Epithelial cell of esophagus (primary cell): ENCODE results near the gene DAAM2.

Source experiments
- DNase-seq: peaks from one replicate; pipeline ENCODE4 v3.0.0; 2010; ENCODE audit warnings: low read depth
- H3K4me3 ChIP-seq: 2 replicates; pipeline ENCODE4 v1.5.1; 2011; ENCODE audit warnings: mild to moderate bottlenecking, low read length, control low read depth
- TF ChIP-seq, protein P1 (sequence below): IDR thresholded peaks from 2 replicates; pipeline ENCODE4 v1.5.1; 2011; ENCODE audit warnings: low read depth, mild to moderate bottlenecking, low read length, control low read depth, inconsistent platforms; ENCODE audit not compliant: insufficient read depth; ENCODE audit errors: missing control alignments

DAAM2 gene

DNA sequence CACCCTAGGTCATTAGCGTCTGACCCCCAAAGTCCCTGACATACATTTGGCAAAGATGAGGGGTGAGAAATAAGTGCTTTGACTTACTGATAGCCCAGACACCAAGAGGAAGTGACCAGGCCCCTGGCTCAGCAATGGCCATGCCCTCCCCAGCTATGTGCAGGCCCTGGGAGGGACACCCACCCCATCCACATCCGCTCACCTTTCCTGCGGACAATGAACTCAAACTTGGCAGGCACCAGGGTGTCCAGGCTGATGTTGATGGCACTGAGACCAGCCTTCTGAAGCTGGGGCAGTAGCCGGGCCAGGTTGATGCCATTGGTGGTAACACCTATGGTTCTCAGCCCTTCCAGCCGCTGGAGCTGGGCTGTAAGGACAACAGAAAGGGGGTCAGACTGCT, 123.7 kb downstream of the DAAM2 start:
- TF ChIP-seq, protein P1, sequence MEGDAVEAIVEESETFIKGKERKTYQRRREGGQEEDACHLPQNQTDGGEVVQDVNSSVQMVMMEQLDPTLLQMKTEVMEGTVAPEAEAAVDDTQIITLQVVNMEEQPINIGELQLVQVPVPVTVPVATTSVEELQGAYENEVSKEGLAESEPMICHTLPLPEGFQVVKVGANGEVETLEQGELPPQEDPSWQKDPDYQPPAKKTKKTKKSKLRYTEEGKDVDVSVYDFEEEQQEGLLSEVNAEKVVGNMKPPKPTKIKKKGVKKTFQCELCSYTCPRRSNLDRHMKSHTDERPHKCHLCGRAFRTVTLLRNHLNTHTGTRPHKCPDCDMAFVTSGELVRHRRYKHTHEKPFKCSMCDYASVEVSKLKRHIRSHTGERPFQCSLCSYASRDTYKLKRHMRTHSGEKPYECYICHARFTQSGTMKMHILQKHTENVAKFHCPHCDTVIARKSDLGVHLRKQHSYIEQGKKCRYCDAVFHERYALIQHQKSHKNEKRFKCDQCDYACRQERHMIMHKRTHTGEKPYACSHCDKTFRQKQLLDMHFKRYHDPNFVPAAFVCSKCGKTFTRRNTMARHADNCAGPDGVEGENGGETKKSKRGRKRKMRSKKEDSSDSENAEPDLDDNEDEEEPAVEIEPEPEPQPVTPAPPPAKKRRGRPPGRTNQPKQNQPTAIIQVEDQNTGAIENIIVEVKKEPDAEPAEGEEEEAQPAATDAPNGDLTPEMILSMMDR: no peak
- DNase-seq: no peak
- H3K4me3 ChIP-seq: no peak overlapping the region

DNA sequence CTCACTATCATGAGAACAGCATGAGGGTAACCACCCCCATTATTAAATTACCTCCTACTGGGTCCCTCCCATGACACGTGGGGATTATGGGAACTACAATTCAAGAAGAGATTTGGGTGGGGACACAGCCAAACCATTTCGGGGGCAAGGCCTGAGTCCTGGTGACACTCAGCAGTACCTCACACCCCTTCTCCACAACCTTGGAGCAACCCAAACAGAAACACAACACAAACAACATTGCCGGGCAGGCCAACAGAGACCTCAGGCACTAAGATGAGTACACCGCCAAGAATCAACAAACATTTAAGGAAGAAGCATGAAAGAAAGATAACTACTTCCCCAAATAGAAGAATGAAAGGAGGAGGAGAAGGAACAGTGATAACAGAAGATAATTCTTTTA, 125.2 kb downstream of the DAAM2 start:
- TF ChIP-seq, protein P1: no peak
- DNase-seq: no peak
- H3K4me3 ChIP-seq: no peak overlapping the region

DNA sequence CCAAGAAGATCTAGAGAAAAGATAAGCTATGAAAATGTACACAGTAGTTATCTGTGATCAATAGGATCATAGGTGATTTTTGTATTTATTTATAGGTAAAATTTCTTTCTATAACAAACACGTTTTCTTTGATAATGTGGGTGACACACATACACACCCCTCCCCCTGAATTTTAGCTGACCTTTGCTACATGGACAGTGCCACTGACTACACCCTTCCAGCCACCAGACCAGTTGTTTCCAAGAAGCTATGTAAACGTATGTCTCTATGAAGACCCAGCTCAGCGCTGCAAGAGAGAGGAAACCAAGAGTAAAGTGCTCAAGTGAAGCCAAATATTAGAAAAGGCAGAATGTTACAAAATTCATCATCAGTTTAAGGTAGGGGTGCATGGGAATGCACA, 125.8 kb downstream of the DAAM2 start:
- TF ChIP-seq, protein P1: no peak
- no peak for DNase-seq
- no peak overlapping the region for H3K4me3 ChIP-seq

DNA sequence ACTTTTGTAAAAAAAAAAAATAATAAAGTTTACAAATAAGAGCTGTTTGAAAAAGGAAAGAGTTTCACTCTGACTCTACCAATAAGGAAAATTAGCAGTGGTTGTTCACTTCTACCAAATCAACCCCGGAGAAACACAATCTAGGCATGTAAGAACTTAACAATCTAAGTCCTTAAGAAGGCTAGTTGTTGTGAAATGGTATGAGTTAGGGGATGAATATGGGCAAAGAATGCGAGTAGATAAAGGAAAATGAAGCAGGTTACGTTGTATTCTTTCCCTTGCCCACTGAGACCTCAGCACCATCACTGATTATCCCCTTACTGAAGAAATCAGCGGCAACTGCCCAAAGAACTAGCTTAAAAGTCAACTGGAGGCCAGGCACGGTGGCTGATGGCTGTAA, 126.7 kb downstream of the DAAM2 start:
- H3K4me3 ChIP-seq: no peak overlapping the region
- TF ChIP-seq, protein P1: no peak
- no peak for DNase-seq

DNA sequence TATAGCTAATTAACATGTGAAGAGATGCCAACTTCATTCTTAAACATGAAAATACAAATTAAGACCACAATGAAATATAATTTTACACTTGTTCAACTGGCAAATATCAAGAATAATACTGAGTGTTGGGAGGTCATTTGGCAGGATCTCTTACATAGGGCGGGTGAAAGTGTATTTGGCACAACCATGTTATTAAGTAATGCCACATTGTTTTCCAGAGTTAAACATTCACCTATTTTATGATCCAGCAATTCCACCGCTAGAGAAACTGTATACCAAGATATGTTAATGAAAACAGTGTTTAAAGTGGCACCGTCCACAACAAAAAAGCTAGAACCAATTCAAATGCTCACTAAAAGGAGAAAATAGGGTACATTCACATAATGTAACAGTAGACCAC, 128.0 kb downstream of the DAAM2 start:
- no peak for DNase-seq
- TF ChIP-seq, protein P1: no peak
- H3K4me3 ChIP-seq: no peak overlapping the region

DNA sequence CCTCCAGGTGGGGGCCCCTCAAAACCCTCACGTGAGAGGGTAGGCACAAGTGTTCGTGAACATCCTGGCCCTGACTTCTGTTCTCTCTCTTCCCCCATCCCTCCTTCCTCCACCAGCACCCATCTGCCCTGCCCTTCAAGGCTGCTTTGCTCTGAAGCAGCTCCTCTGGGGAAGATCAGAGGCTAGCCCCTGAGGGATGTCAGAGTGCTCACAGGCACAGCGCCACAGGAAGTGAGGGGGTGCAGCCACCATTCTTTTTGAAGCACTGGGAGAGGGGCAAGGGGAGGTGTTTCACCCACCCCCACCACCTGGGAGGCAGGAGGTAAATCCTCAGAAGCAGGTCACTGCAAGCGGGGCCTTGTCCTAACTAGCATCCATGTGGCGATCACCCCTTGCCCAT, 130.6 kb downstream of the DAAM2 start:
- H3K4me3 ChIP-seq: no peak overlapping the region
- TF ChIP-seq, protein P1: no peak
- DNase-seq: no peak

DNA sequence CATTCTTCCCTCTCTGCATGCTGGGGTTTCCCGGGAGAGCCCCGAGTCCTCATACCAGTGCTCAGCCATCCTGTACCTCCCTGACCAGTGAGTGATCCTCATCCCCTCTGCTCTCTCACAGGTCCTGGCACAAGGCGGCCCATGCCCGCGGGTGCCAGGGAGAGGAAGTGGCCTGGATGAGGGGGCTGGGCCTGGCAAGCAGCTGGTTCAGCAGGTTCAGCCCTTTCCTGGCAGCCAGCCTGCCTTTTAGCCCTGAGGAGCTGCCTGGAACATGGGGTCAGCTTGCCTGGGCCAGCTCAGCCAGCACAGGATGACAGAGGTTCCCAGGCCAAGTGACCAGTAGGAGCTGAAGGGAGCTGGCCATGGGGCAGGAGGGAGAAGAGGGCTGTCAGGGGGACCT, 131.2 kb downstream of the DAAM2 start:
- peak; percentile 19 for DNase-seq
- TF ChIP-seq, protein P1: no peak
- no peak overlapping the region for H3K4me3 ChIP-seq
